Activated B cell treated with CpG ODN at 0.5 μM for 24 hours (primary cell): ENCODE measurements around the gene KCP. TPM values are rescaled to one million over a fixed set of nuclear protein-coding genes. Genes with fewer than 3 reads are reported as not detected.
"Not testable (repeated sequence)": the region's sequence is repeated elsewhere in the genome, so short reads cannot be mapped to it uniquely, and the experiment has no call there.

Experiments
- ATAC-seq: fragments of 200-7000 bp; cut with Tn5 transposase; one replicate; pipeline ENCODE4 v1.10.0; 2021; ENCODE audit warnings: low read depth, mild to moderate bottlenecking, moderate library complexity
- CTCF ChIA-PET: fragments of 350-600 bp; sonication (Branson Sonifier 250); formaldehyde crosslinking; loops from one replicate; lab custom pipeline; 2021; ENCODE audit warnings: antibody characterized with exemption; lab: Charles Lee
- POLR2A ChIA-PET: fragments of 350-600 bp; sonication (Branson Sonifier 250); formaldehyde crosslinking; loops from one replicate; lab custom pipeline; 2021; ENCODE audit warnings: antibody characterized with exemption; lab: Charles Lee
- DNase-seq: peaks from one replicate; pipeline ENCODE4 v3.0.0; 2022
- H3K27ac Mint-ChIP-seq: one replicate; pipeline ENCODE4 v1.8.0; 2020; ENCODE audit warnings: mixed read lengths
- H3K27me3 Mint-ChIP-seq: one replicate; pipeline ENCODE4 v1.8.0; 2021; ENCODE audit warnings: mixed read lengths
- H3K36me3 Mint-ChIP-seq: one replicate; pipeline ENCODE4 v1.8.0; 2021; ENCODE audit warnings: low read depth, mixed read lengths
- H3K4me1 Mint-ChIP-seq: one replicate; pipeline ENCODE4 v1.8.0; 2021; ENCODE audit warnings: mixed read lengths
- H3K4me3 Mint-ChIP-seq: one replicate; pipeline ENCODE4 v1.8.0; 2020; ENCODE audit warnings: mild to moderate bottlenecking, mixed read lengths
- H3K9me3 Mint-ChIP-seq: one replicate; pipeline ENCODE4 v1.8.0; 2020; ENCODE audit warnings: mixed read lengths
- intact Hi-C: fragments of 100-400 bp; cut with micrococcal nuclease; formaldehyde crosslinking; loops from one replicate; pipeline ENCODE4 v1.15.1; 2024
- total RNA-seq: library from RNA; stranded (reverse); gene quantifications from 2 replicates; pipeline ENCODE4 v1.2.3, GENCODE V29; 2022
- TF ChIP-seq, protein P1 (sequence below): fragments of 200-600 bp; IDR thresholded peaks from one replicate; pipeline ENCODE4 v1.8.0; 2022; ENCODE audit warnings: antibody characterized with exemption, mild to moderate bottlenecking

Gene KCP
- total RNA-seq, 1 donor from 2014 or later: 4.1 TPM

DNA sequence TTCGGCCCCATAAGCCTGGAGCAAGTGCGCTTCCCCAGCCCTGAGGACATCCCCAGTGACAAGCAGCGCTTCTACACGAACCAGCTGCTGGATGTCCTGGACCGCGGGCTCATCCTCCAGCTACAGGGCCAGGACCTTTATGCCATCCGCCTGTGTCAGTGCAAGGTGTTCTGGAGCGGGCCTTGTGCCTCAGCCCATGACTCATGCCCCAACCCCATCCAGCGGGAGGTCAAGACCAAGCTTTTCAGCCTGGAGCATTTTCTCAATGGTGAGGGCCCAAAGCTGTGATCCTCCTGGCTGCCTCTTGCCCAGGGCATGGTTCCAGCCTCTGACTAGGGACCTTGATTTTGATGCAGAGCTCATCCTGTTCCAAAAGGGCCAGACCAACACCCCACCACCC is 37.3 kb upstream of the KCP start:
- ATAC-seq: no peak
- TF ChIP-seq, protein P1, sequence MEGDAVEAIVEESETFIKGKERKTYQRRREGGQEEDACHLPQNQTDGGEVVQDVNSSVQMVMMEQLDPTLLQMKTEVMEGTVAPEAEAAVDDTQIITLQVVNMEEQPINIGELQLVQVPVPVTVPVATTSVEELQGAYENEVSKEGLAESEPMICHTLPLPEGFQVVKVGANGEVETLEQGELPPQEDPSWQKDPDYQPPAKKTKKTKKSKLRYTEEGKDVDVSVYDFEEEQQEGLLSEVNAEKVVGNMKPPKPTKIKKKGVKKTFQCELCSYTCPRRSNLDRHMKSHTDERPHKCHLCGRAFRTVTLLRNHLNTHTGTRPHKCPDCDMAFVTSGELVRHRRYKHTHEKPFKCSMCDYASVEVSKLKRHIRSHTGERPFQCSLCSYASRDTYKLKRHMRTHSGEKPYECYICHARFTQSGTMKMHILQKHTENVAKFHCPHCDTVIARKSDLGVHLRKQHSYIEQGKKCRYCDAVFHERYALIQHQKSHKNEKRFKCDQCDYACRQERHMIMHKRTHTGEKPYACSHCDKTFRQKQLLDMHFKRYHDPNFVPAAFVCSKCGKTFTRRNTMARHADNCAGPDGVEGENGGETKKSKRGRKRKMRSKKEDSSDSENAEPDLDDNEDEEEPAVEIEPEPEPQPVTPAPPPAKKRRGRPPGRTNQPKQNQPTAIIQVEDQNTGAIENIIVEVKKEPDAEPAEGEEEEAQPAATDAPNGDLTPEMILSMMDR: no peak
- Mint-ChIP-seq H3K4me3 (no peak overlapping the region), H3K9me3 (no peaks in the 10 kb centered on the region), H3K4me1 (peaks cover 29% of the 10 kb centered on the region), H3K36me3 (peaks cover 90% of the 10 kb centered on the region), H3K27ac (peak overlapping the region; percentile 46), H3K27me3 (no peaks in the 10 kb centered on the region)
- CTCF ChIA-PET: interaction anchor here (1.1 kb wide), 2 partner anchors 10 to 47 kb away, joined by 3 read pairs; partner anchors contain the start of gene IRF5
- intact Hi-C loops: loop anchor here (1.0 kb wide), 1 partner anchor 44 kb away; no protein-coding TSS in a partner anchor
- POLR2A ChIA-PET: interaction anchor here (1.1 to 3.0 kb wide), 5 partner anchors 8 to 32 kb away, joined by 3 to 12 read pairs (median 7); no protein-coding TSS in a partner anchor
- DNase-seq: no peak

DNA sequence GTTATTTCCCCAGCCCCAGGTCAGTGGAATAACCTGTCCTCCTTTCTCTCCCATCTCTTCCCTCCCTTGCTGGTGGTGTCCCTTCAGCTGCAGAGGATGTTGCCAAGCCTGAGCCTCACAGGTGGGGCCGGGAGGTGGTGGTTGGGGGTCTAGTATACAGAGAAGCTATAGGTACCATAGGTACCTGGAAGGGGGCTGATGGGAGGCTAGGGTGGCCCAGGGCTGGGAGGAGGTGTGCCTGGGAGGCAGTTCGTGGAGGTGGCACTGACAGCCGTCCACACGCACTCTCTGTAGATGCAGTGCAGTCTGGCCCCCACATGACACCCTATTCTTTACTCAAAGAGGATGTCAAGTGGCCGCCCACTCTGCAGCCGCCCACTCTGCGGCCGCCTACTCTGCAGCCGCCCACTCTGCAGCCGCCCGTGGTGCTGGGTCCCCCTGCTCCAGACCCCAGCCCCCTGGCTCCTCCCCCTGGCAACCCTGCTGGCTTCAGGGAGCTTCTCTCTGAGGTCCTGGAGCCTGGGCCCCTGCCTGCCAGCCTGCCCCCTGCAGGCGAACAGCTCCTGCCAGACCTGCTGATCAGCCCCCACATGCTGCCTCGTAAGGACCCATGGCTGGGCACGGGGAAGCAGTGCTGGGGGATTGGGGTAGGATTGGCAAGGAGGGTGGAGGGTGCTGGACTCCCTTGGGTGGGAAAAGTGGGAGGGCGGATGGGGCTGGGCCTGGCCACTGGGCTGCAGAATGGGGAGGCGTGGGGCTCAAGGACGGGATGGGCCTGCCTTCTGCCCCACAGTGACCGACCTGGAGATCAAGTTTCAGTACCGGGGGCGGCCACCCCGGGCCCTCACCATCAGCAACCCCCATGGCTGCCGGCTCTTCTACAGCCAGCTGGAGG is 36.7 kb upstream of the KCP start:
- peak; percentile 45 for ATAC-seq
- POLR2A ChIA-PET: interaction anchor here (0.5 to 3.0 kb wide), 7 partner anchors 8 to 333 kb away, joined by 3 to 14 read pairs (median 7); no protein-coding TSS in a partner anchor
- no peak for DNase-seq
- no peaks in the 10 kb centered on the region for H3K27me3 Mint-ChIP-seq
- H3K4me1 Mint-ChIP-seq: peaks cover 26% of the 10 kb centered on the region
- intact Hi-C loops: loop anchor here (1.0 kb wide), 1 partner anchor 43 kb away; no protein-coding TSS in a partner anchor
- no peaks in the 10 kb centered on the region for H3K9me3 Mint-ChIP-seq
- CTCF ChIA-PET: interaction anchor here (1.0 to 1.1 kb wide), 2 partner anchors 33 to 47 kb away, joined by 3 read pairs; no protein-coding TSS in a partner anchor
- no peak overlapping the region for H3K27ac Mint-ChIP-seq
- H3K36me3 Mint-ChIP-seq: peaks cover 88% of the 10 kb centered on the region
- H3K4me3 Mint-ChIP-seq: no peak overlapping the region
- TF ChIP-seq, protein P1: no peak

DNA sequence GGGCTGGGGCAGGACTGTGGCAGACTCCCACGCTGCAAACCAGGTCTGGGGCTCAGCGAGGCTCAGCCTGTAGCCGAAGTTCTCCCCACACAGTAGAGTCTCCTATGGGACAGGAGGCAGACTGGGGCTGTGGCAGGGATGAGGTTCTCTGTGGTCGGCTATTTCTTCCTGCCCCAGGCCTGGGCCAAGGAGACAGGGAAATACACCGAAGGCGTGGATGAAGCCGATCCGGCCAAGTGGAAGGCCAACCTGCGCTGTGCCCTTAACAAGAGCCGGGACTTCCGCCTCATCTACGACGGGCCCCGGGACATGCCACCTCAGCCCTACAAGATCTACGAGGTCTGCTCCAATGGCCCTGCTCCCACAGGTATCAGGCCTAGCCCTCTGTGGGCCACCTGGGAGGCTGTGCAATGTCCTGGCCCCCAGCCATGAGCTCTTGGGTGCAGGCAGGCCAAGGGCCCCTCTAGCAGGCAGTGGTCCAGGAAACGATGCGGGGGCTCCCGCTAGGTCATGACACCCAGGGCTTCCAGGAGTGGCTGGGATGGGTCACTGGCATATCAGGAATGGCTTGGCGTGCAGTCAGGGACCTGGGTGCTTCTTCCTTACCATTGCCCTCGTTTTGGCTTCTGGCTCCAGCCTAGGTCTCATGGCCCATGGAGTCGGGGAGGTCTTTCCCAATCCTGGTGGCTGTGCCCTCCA is 35.3 kb upstream of the KCP start:
- CTCF ChIA-PET: no interaction called here
- intact Hi-C loops: no loop called here
- ATAC-seq: no peak
- H3K9me3 Mint-ChIP-seq: no peaks in the 10 kb centered on the region
- POLR2A ChIA-PET: no interaction called here
- TF ChIP-seq, protein P1: no peak
- DNase-seq: no peak
- no peaks in the 10 kb centered on the region for H3K27me3 Mint-ChIP-seq
- peaks cover 34% of the 10 kb centered on the region for H3K4me1 Mint-ChIP-seq
- H3K27ac Mint-ChIP-seq: no peak overlapping the region
- H3K36me3 Mint-ChIP-seq: peaks cover 87% of the 10 kb centered on the region
- H3K4me3 Mint-ChIP-seq: no peak overlapping the region

DNA sequence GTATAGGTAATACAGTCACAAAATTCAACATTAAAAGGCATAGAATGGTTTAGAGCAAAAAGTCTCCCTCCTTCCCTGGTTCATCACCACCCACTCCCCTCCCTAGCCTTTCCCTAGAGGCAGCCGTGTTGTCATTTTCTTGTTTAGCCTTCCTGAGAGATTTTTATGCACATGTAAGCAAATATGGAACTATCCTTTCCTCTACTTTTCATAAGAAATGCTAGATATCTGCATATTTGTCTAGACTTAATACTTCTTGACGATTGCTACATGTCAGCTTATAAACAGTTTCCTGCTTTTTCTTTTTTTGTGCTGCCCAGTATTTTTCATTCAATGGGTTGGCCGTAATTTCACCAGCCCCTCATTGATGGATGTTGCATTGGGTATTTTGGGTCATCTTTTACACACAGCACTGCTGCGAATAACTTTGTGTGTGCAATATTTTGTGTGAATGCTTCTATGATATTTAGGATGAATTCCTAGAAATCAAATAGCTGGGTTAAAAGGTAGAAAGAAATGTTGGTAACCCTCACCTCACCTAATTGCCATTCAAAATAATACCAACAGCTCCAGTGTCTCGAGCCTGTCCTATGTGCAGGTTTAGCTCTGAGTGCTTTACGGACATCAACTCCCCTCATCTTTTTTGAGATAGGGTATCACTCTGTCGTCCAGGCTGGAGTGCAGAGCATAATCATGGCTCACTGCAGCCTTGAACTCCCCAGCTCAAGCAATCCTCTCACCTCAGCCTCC is 34.2 kb upstream of the KCP start:
- Mint-ChIP-seq H3K27me3 (no peaks in the 10 kb centered on the region), H3K27ac (peak overlapping the region; percentile 14), H3K4me1 (peaks cover 46% of the 10 kb centered on the region), H3K4me3 (no peak overlapping the region), H3K36me3 (peaks cover 81% of the 10 kb centered on the region), H3K9me3 (no peaks in the 10 kb centered on the region)
- no peak for ATAC-seq
- TF ChIP-seq, protein P1: no peak
- POLR2A ChIA-PET: interaction anchor here (1.7 kb wide), 1 partner anchor 30 kb away, joined by 7 read pairs; no protein-coding TSS in a partner anchor
- CTCF ChIA-PET: no interaction called here
- intact Hi-C loops: no loop called here
- no peak for DNase-seq

DNA sequence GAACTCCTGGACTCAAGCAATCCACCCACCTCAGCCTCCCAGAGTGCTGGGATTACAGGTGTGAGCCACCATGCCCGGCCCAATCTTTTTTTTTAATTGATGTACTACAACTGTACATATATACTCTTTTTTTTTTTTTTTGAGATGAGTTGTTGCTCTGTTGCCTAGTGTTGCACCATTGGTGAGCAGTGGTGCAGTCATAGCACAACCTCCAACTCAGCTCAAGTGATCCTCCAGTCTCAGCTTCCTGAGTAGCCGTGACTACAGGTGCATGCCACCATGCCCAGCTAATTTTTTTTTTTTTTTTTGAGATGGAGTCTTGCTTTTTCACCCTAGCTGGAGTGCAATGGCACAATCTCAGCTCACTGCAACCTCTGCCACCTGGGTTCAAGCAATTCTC is 32.7 kb upstream of the KCP start:
- intact Hi-C loops, H3K9me3 Mint-ChIP-seq, ATAC-seq, CTCF ChIA-PET, DNase-seq, H3K4me3 Mint-ChIP-seq, H3K27me3 Mint-ChIP-seq: not testable (repeated sequence)
- Mint-ChIP-seq H3K4me1 (peaks cover 49% of the 10 kb centered on the region), H3K36me3 (peaks cover 73% of the 10 kb centered on the region), H3K27ac (peak overlapping the region; percentile 53)
- POLR2A ChIA-PET: interaction anchor here (0.6 to 1.7 kb wide), 4 partner anchors 10 to 152 kb away, joined by 4 to 12 read pairs (median 7); no protein-coding TSS in a partner anchor
